GM12891 (cell line): ENCODE data around the gene POU1F1.

Source experiments
- PAX5 ChIP-seq: IDR thresholded peaks from 2 replicates; pipeline ENCODE4 v1.6.1; 2011; ENCODE audit warnings: low read length, moderate library complexity, mild to moderate bottlenecking; ENCODE audit not compliant: insufficient read depth, severe bottlenecking
- POLR2A ChIP-seq: IDR thresholded peaks from 2 replicates; pipeline ENCODE4 v1.6.1; 2011; ENCODE audit warnings: low read depth, low read length, control low read depth
- POLR2AphosphoS5 ChIP-seq: IDR thresholded peaks from 2 replicates; pipeline ENCODE4 v1.6.1; 2011; ENCODE audit warnings: low read depth, low read length, control low read depth
- SPI1 ChIP-seq: IDR thresholded peaks from 2 replicates; pipeline ENCODE4 v1.6.1; 2011; ENCODE audit warnings: low read depth, low read length, control low read depth
- TAF1 ChIP-seq: IDR thresholded peaks from 2 replicates; pipeline ENCODE4 v1.6.1; 2011; ENCODE audit warnings: low read depth, low read length, control low read depth

DNA sequence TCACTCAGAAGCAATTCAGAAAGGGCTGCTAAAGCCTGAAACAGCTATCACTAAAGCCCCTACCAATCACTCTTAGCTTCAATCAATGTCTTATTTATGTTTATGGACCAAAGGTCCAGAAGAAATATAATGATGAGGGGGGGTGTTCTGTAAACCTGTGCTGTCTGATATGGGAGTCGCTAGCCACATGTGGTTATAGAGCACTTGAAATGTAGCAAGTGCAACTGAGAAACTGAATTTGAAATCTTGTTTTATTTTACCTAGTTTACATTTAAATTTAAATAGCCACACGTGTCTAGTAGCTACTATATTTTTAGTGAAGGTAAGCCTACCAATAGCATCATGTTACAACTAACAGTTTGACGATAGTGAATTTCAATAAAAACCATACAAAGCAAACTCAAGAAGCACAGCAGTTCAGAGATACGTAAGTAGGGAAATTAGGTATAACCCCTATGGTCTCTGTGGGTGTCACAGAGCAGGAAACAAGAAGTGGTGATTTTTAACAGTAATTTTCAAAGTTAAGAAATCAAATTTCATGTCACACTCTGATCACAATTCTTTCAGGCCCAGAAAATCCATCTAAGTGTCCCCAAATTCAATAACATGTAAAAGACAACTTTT lies 3.6 kb downstream of the POU1F1 start:
- TF ChIP-seq POLR2A (no peak), TAF1 (no peak), POLR2AphosphoS5 (no peak), SPI1 (peak; percentile 73), PAX5 (no peak)
